Measurements from ENCODE around the gene FLT1.
A peak's percentile ranks its signal among the peaks of the same experiment; 100 is the strongest.

Gene FLT1

DNA sequence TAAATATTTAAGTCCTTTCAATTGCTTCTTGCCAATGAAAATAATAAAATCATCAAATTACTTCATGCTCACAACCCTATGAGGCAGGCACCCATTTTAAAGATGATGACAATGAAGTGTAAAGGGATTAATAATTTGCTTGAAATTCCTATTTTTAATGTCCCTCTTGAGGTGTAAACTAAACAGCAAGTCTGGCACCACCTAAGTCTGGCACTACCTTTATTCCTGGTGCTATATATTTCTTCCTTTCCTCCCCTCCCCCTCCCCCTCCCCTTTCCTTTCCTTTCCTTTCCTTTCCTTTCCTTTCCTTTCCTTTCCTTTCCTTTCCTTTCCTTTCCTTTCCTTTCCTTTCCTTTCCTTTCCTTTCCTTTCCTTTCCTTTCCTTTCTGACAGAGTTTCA is 42.2 kb downstream of the FLT1 start:
- Histone ChIP-seq H3K27me3 (ENCODE audit: insufficient read depth, low read depth, severe bottlenecking) (no peaks in the 10 kb centered on the region), H3K27ac (no peak overlapping the region), H3K4me3 (ENCODE audit: low read depth, low read length) (no peak overlapping the region), H3K36me3 (no peaks in the 10 kb centered on the region), H3K9me3 (ENCODE audit: severe bottlenecking) (peaks cover 5% of the 10 kb centered on the region)
- no peak for DNase-seq
- no peak for TF ChIP-seq CTCF (IDR thresholded peaks at IDR 0.05; ENCODE audit: low read depth, low read length)

DNA sequence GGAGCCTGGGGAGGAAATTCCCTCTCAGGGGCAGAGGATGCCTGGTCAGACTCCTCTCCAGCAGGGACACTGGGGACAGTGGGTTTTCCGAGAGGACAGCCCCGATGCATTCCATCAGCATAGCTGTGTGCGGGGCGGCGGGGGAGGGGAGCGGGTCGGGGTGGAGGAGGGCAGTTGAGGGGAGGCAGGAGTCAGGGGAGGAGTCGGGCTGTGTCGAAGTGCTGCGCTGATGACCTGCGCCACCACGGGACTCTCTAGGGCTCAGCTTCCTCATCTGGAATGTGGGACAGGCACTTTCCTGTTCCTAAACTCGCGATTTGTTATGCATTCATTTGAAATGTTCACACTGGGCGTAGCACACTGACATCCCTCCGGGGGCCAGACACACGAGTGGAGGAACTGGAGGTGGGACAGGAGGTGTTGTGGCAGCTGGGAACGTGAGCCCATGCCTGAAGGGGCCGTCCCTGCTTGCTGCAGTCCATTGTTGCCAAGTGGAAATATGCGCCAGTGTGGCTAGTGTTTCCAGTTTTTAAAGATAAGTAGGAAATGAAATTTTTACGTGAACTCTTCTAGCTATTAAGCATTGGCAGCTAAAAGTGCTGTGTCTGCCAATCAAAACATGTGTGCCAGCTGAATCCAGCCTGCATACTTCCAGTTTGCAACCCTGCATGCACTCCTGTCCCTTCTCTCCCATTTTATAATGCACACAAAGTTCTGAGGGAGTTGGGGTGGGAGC is 43.3 kb downstream of the FLT1 start:
- no peak for DNase-seq
- no peaks in the 10 kb centered on the region for H3K27me3 ChIP-seq (ENCODE audit: insufficient read depth, low read depth, severe bottlenecking)
- H3K4me3 ChIP-seq (ENCODE audit: low read depth, low read length): no peak overlapping the region
- no peak for TF ChIP-seq CTCF (IDR thresholded peaks at IDR 0.05; ENCODE audit: low read depth, low read length)
- H3K9me3 ChIP-seq (ENCODE audit: severe bottlenecking): peaks cover 5% of the 10 kb centered on the region
- H3K36me3 ChIP-seq: no peaks in the 10 kb centered on the region
- no peak overlapping the region for H3K27ac ChIP-seq

- no peak for TF ChIP-seq CTCF (IDR thresholded peaks at IDR 0.05; ENCODE audit: low read depth, low read length)
- H3K27ac ChIP-seq: no peak overlapping the region
- peaks cover 5% of the 10 kb centered on the region for H3K9me3 ChIP-seq (ENCODE audit: severe bottlenecking)
- no peaks in the 10 kb centered on the region for H3K36me3 ChIP-seq
- no peaks in the 10 kb centered on the region for H3K27me3 ChIP-seq (ENCODE audit: insufficient read depth, low read depth, severe bottlenecking)
- no peak overlapping the region for H3K4me3 ChIP-seq (ENCODE audit: low read depth, low read length)
- DNase-seq: peak; percentile 70
These were observed 44.8 kb downstream of the FLT1 start for GRCh38 chr13:28449826-28450773.

DNA sequence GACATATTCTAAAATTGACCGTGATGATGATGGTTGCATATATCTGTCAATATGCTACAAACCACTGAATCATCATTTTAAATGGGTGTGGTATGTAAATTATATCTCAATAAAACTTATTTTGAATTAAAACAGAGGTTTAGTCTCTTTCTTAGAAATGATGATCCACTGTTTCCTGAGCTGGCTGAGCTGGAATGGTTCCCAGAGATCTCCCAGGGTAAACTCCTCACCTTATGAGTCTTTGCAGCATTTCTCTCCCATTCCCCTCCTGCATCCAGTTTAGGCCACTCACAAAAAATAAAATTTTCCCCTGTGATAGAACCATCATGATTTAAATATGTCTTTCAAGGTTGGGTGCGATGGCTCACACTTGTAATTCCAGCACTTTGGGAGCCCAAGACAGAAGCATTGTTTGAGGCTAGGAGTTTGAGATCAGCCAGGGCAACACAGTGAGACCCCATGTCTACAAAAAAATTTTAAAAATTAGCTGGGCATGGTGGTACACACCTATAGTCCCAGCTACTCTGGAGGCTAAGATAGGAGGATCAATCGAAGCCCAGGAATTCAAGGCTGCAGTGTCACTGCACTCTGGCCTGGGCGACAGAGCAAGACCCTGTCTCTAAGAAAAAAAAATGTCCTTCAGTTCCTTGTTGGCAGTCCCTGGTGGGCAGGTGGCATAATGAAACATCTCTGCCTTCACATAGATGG is 46.1 kb downstream of the FLT1 start:
- Histone ChIP-seq H3K9me3 (ENCODE audit: severe bottlenecking) (peaks cover 5% of the 10 kb centered on the region), H3K36me3 (no peaks in the 10 kb centered on the region), H3K27me3 (ENCODE audit: insufficient read depth, low read depth, severe bottlenecking) (no peaks in the 10 kb centered on the region), H3K4me3 (ENCODE audit: low read depth, low read length) (no peak overlapping the region), H3K27ac (no peak overlapping the region)
- no peak for TF ChIP-seq CTCF (IDR thresholded peaks at IDR 0.05; ENCODE audit: low read depth, low read length)
- no peak for DNase-seq

GRCh38 chr13:28447989-28448388 is 46.9 kb downstream of the FLT1 start:
- peaks cover 5% of the 10 kb centered on the region for H3K9me3 ChIP-seq (ENCODE audit: severe bottlenecking)
- no peak for DNase-seq
- no peak for TF ChIP-seq CTCF (IDR thresholded peaks at IDR 0.05; ENCODE audit: low read depth, low read length)
- H3K4me3 ChIP-seq (ENCODE audit: low read depth, low read length): no peak overlapping the region
- no peaks in the 10 kb centered on the region for H3K36me3 ChIP-seq
- no peaks in the 10 kb centered on the region for H3K27me3 ChIP-seq (ENCODE audit: insufficient read depth, low read depth, severe bottlenecking)
- no peak overlapping the region for H3K27ac ChIP-seq

Data from WERI-Rb-1 (cell line).